GM12872 (cell line): ENCODE measurements around the gene FGF4.

Source experiments
- CTCF ChIP-seq: IDR thresholded peaks from 3 replicates; pipeline ENCODE4 v1.5.1; 2011; ENCODE audit warnings: low read depth, mild to moderate bottlenecking, low read length, moderate library complexity; ENCODE audit not compliant: insufficient read depth

Gene FGF4

GRCh38 chr11:69818603-69819441, 43.7 kb upstream of the FGF4 start, which contains the start of gene FGF3:
Gene FGF3, minus strand, starts transcription at chr11:69819416. Its CDS starts 483 bp downstream, at chr11:69818933.
- TF ChIP-seq CTCF, result no peak

DNA sequence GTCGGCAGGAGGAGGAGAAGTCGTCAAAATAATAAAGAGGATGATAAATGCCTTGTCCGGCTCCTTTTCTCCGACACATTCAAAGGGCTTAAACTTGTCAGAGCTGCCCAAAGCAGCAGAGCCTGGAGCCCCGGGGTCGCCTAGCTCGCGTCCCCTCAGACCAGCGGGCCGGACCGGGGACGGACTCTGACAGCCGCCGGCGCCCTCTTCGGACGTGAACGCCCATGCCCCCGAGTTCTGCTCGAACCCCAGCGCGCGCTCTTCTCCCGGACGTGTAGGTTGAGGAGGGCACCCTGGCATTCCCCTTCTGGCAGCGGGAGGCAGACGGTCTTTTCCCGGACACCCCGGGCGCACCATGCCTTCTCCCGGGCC, 43.1 kb upstream of the FGF4 start:
- TF ChIP-seq CTCF, result no peak

DNA sequence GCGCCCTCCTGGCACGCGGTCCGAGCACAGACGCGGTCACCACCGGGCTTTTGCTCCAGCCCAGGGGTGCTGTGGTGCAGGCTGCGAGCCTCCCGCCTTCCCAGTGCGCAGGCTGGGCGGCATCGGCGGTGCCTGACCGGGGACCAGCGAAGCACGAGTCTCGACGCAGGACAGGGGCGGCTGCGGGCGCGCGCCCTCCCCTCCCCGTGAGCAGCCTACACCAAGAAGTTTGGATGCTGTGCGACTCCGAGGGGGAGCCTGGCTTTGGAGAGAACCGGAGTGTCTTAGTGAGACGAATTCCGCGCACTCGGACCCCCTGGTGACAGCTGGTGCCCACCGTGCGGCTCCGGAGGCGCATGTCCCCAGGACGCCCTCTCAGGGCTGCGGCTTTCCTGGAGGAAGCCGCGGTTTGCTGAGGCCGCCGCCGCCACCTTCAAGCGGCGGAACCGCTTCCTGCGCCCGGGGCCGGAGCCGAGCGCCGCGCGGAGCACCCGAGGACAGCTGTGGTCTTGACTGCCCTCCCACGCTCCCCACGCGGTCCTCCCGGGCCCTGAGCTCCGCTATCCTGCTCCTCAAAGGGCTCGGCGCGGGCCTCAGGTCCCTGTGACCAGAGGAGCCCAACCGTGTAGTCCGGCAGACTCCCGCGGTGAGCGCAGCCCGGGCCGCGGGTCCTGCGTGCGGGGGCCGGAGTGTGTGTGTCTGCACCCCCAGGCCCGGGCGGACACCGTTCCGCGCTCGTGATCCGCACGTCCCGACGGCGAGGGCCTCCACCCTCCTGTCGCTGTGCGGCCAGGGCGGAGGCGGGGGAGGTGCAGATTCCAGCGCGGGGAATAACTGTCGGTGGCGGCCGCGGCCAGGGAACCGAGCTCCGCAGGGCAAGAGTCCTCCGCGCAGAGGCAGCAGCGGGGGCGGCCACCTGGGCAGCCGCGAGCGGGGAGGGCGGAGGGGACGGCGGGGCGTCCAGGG, 42.4 kb upstream of the FGF4 start:
- TF ChIP-seq CTCF, result no peak

DNA sequence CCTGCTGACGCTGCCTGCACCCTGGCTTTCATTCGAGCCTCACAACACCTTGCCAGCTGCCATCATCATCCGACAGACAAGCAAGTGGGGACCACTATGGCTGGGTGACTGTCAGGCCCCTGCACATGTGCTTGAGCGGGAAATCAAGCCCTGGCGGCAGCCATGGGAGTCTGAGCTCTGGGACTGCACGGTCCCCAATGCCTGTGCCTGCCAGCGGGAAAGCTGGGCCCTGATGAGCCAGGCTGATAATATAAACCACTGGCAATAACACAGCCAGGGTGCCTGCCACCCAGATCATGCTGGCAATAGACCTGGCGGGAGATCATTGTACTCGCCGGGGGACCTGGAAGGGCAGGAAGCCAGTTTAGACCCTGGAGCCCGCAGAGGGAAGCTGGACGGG, 41.5 kb upstream of the FGF4 start:
- no peak for TF ChIP-seq CTCF

DNA sequence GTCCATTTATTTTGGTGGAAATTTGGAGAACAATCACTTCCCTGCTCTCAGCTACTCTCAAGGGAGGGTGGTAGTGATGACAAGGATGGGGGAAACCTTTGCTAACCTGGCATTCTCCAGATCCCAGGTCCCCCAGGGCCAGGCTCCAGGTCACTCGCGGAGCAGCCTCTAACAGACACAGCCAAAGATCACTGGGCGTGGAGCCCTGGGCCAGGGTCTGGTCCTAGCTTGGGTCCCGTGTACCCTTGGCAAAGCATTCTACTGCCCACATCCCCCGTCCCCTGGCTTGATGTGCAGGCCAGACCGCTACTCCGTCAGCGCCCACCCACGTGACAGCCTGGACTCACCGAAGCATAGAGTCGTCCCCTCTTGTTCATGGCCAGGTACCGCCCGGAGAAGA, 40.8 kb upstream of the FGF4 start:
- TF ChIP-seq CTCF, result no peak

GRCh38 chr11:69814902-69815301, 39.8 kb upstream of the FGF4 start:
- no peak for TF ChIP-seq CTCF

DNA sequence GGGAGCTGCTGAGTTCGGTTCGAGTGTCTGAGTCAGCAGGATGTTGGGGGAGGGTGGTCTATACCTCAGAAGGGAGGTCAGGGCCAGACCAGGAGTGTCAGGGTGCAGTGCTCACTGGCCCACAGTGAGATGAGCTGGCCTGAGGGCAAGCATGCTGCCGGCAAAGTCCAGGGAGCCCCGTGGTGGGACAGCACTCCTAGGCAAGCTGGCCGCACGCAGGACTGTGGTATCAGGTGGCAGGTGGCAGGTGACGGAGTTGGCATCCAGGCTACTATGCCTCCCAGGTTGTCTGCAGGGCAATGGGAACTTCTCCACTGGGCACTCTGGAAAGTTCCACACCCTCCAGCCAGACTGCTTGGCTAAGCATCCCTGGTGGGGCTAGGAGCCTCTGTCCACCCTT, 39.3 kb upstream of the FGF4 start:
- no peak for TF ChIP-seq CTCF
